GM13977 (cell line): ENCODE results near the gene MRPL10.

Experiments
- DNase-seq: peaks from one replicate; pipeline ENCODE4 v3.0.0; 2012; ENCODE audit warnings: low spot score
- in situ Hi-C: fragments of 300-500 bp; cut with MboI; formaldehyde crosslinking; loops from one replicate; pipeline ENCODE4 v1.12.0; 2022; ENCODE audit warnings: low sequenced_read_pairs, low pct_unique_long_range_greater_than_20kb, mixed read lengths, inconsistent platforms; ENCODE audit not compliant: unreplicated experiment
- TF ChIP-seq, protein P1 (sequence below): IDR thresholded peaks from 2 replicates; pipeline ENCODE4 v1.5.1; 2012; ENCODE audit warnings: mild to moderate bottlenecking, control low read depth; ENCODE audit not compliant: insufficient read depth; ENCODE audit errors: extremely low read depth, missing control alignments

MRPL10 gene

DNA sequence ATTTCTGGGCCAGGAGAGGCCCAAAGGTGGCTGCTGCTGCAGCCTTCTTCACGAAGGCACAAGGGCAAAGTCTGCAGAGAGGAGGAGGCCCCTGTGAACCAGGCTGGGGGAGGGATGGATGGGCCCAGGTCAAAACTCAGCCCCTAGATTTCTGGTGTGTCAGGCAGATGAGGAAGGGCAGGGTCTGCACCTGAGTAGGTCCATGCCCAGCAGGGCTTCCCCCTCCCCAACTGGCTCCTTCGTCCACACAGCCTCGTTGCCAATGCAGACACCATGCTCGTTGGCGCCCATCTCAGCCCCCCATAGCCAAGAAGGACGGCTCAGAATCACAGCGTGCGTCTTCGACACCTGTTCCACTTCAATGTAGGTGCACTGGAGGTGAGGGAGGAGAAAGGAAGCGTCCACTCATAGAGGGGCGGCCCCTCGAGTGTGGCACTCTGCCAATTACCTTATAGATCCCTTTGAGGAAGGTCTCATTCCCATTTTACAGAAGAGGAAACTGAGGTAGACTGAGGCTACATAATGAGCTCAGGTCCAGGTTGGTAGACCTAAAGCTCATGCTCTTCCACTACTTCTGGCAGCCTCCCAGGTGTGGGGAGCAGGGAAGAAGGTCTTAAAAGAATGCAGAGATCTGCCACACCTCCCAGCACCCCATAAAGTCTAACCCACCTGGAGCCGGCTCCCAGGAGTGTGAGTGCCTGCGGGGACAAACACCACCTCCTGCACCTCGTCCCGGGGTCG, 8.8 kb upstream of the MRPL10 start:
- in situ Hi-C loops = loop anchor here (5.0 kb wide), 1 partner anchor 52 kb away; no protein-coding TSS in a partner anchor
- DNase-seq = no peak
- TF ChIP-seq, protein P1, sequence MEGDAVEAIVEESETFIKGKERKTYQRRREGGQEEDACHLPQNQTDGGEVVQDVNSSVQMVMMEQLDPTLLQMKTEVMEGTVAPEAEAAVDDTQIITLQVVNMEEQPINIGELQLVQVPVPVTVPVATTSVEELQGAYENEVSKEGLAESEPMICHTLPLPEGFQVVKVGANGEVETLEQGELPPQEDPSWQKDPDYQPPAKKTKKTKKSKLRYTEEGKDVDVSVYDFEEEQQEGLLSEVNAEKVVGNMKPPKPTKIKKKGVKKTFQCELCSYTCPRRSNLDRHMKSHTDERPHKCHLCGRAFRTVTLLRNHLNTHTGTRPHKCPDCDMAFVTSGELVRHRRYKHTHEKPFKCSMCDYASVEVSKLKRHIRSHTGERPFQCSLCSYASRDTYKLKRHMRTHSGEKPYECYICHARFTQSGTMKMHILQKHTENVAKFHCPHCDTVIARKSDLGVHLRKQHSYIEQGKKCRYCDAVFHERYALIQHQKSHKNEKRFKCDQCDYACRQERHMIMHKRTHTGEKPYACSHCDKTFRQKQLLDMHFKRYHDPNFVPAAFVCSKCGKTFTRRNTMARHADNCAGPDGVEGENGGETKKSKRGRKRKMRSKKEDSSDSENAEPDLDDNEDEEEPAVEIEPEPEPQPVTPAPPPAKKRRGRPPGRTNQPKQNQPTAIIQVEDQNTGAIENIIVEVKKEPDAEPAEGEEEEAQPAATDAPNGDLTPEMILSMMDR = no peak

DNA sequence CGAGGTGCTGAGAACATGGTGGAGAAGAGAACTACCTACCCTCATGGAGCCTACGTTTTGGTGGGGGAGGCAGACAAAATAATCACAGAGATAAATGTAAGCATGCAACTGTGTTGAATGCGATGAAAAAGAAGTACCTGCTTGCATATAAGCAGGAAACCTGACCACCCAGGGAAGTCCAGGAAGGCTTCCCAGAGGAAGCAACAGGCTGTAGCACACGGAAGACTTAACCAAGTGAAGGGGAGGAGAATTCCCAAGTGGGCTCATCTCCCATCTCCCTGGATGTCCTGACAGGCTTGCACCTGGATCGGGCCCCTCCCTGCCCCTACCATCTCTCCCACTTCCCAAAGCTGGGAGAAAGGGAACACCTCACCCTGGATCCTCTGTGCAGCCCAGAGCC, 7.7 kb upstream of the MRPL10 start:
- in situ Hi-C loops = no loop called here
- no peak for DNase-seq
- TF ChIP-seq, protein P1 = no peak

DNA sequence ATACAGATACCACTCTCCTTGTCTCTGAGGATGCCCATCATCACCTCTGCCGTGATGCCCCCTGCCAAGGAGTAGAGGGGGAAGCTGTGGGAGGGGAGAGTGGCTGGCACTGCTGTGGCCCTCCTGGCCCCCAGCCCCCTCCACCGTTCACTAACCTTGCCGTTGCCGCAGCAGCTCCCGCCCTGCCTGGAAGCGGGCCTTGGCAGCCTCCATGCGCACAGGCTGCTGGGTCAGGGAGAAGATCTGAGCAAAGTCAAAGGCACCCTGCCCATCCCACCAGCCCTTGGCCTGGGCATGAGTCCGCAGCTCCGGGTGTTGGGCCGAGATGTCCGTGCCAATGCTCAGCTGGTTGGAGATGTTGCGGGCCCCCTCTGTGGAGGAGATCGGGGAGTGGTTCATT, 7.3 kb upstream of the MRPL10 start:
- TF ChIP-seq, protein P1 = no peak
- in situ Hi-C loops = no loop called here
- DNase-seq = no peak

DNA sequence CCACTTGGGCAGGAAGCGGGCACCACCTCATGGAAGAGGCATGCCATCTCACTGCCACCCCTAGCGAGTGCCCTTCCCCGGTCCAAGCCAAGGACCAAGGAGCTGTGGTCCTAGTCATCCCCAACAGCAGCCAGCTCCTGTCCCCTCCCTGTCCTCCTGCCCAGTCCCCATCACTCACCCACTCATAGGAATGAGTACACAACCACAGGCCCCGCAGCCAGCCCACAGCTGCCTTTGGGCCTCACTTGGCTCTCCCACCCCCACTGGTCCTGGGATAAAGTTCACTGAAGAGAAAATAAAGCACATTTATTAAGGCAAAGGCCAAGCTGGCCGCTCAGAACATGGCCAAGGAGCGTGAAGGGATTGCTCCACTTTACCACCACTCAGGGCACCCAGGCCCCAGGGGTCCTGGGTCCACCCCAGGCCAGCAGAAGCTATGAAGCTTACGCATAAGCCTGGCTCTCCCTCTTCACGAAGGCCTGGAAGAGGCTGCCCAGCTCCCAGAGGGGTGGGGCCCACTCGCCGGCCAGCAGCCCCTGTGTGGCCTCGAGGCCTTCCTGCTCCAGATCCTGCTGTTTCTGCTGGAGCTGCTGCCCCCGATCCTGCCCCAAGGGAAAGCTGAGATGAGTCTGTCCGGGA, 6.2 kb upstream of the MRPL10 start:
- in situ Hi-C loops = no loop called here
- DNase-seq = no peak
- TF ChIP-seq, protein P1 = no peak

DNA sequence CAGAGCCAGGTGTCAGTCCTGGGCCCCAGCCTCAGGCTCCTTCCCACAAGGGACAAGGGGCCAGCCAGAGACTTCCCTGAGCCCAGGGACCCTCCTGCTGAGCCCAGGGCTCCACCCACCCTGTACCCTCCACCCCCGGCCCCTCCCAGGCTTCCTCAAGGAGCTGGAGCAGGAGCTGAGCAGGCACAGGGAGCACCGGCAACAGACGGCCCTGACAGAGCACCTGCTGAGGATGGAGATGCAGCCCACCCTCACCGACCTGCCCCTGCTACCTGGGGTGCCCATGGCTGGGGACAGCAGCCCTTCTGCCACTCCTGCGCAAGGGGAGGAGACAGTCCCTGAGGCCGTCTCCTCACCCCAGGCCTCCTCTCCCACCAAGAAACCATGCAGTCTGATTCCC, 5.3 kb upstream of the MRPL10 start:
- in situ Hi-C loops = no loop called here
- TF ChIP-seq, protein P1 = no peak
- DNase-seq = no peak

DNA sequence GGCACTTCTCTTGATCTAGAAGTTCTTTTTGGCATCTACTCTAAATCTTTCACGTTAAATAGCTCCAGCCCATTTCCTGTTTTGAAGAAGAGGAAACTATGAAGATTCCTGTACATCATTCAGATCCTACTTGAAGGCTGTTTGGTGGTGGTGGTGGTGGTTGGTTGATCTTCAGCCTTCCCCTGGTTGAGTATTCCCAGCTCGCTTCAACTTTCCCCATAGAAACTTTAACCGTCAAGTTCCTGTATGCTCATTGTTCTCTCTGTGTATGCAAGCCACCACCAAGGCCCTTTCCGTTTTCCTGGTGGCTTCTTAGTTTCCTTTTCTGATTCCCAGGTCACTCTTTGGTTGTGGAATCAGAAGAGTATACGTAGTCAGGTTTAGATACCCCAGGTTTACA, 3.4 kb upstream of the MRPL10 start:
- DNase-seq = no peak
- TF ChIP-seq, protein P1 = no peak
- in situ Hi-C loops = no loop called here
